AG09319 (cell line): Measurements from ENCODE around the gene YTHDF1.

ENCODE experiments used
- DNase-seq: peaks from one replicate; pipeline ENCODE4 v3.0.0-alpha.2; 2010; ENCODE audit warnings: low read depth; ENCODE audit errors: extremely low read depth
- CTCF ChIP-seq: IDR thresholded peaks from 2 replicates; pipeline ENCODE4 v1.5.1; 2011; ENCODE audit warnings: low read depth, mild to moderate bottlenecking, inconsistent platforms, low read length, moderate library complexity

YTHDF1 gene

GRCh38 chr20:63178446-63178820 lies 37.5 kb downstream of the YTHDF1 start:
- DNase-seq: no peak
- TF ChIP-seq CTCF: no peak

GRCh38 chr20:63177785-63178445 lies 38.0 kb downstream of the YTHDF1 start:
- no peak for TF ChIP-seq CTCF
- DNase-seq: no peak

- no peak for DNase-seq
- no peak for TF ChIP-seq CTCF
Observed at GRCh38 chr20:63177134-63177784, 38.7 kb downstream of the YTHDF1 start.

- no peak for TF ChIP-seq CTCF
- DNase-seq: no peak
Observed at GRCh38 chr20:63176427-63177133, 39.4 kb downstream of the YTHDF1 start.

GRCh38 chr20:63176034-63176426 lies 39.9 kb downstream of the YTHDF1 start:
- no peak for TF ChIP-seq CTCF
- no peak for DNase-seq

- DNase-seq: no peak
- TF ChIP-seq CTCF: no peak
Observed at GRCh38 chr20:63175038-63175895, 40.7 kb downstream of the YTHDF1 start.
